ENCODE data around the gene SAPCD2. TPM values are rescaled to one million over a fixed set of nuclear protein-coding genes. Genes with fewer than 3 reads are reported as not detected.

The SAPCD2 gene
- total and polyA plus RNA-seq, 4 donors, result 0.26 to 0.60 (median 0.50) TPM; not detected in 1

GRCh38 chr9:137027369-137028262 is 42.7 kb downstream of the SAPCD2 start, which contains the start of gene ABCA2:
Gene ABCA2 (minus strand): TSS chr9:137028237. CDS start chr9:137028140, 97 bp downstream.
- DNase-seq, result no peak
- ATAC-seq (ENCODE audit: low FRiP score), result no peak
- no peaks in the 10 kb centered on the region for H3K4me1 ChIP-seq (ENCODE audit: control insufficient read depth in 1 of 2, insufficient read depth in 2 of 2, low read length in 2 of 2)

GRCh38 chr9:137026828-137027227 is 43.5 kb downstream of the SAPCD2 start:
- intact Hi-C loops (cut with DNase I), result no loop called here
- no peaks in the 10 kb centered on the region for H3K27me3 ChIP-seq (ENCODE audit: control insufficient read depth in 1 of 2, insufficient read depth in 2 of 2, low read length in 1 of 2)
- H3K9me3 ChIP-seq (ENCODE audit: control insufficient read depth, low read length), result no peaks in the 10 kb centered on the region
- DNase-seq (no peak), ATAC-seq (ENCODE audit: low FRiP score) (no peak)
- H3K4me3 ChIP-seq (ENCODE audit: low read length in 2 of 2), result no peak overlapping the region
- WGBS, 2 donors, result 75 to 77% methylated on average over 4 of the region's 4 CpGs
- no peaks in the 10 kb centered on the region for H3K4me1 ChIP-seq (ENCODE audit: control insufficient read depth in 1 of 2, insufficient read depth in 2 of 2, low read length in 2 of 2)
- H3K27ac ChIP-seq (ENCODE audit: low read depth in 1 of 2, low read length in 2 of 2), result no peak overlapping the region
- H3K36me3 ChIP-seq (ENCODE audit: control insufficient read depth in 1 of 2, insufficient read depth in 2 of 2, low read length in 1 of 2), result no peaks in the 10 kb centered on the region

More at GRCh38 chr9:137027369-137028262, 42.7 kb downstream of the SAPCD2 start, which contains the start of gene ABCA2:
- Histone ChIP-seq H3K9me3 (ENCODE audit: control insufficient read depth, low read length) (no peaks in the 10 kb centered on the region), H3K36me3 (ENCODE audit: control insufficient read depth in 1 of 2, insufficient read depth in 2 of 2, low read length in 1 of 2) (no peaks in the 10 kb centered on the region), H3K4me3 (ENCODE audit: low read length in 2 of 2) (peak within 1 kb of the TSS; percentile 50 to 58), H3K27ac (ENCODE audit: low read depth in 1 of 2, low read length in 2 of 2) (no peak within 1 kb of the TSS), H3K27me3 (ENCODE audit: control insufficient read depth in 1 of 2, insufficient read depth in 2 of 2, low read length in 1 of 2) (no peaks in the 10 kb centered on the region)
- intact Hi-C loops (cut with DNase I), result loop anchor here in 1 of 2 donors (2.0 kb wide), 1 partner anchor 237 kb away; the partner anchor contains the start of gene TMEM141
- WGBS, 2 donors, result 0 to 1% methylated on average over 53 to 95 of the region's 95 CpGs

DNA sequence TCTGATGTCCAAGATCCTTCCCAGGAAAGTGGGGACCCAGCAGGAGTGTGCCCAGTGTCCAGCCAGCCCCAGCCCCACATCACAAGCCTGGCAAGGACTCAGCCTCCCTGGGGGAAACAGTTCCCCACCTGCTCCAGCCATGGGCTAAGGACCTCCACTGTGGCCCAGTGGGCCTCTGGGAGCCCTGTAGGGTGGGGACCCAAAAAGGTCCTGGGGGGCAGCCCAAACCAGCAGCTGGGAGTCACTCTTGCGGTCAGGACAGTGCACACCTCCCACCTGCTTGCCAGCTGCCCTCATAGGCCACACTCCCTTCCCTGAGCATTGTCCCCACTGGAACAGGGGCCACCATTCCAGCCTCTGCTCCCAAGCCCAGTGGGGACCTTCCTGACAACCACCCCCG is 44.0 kb downstream of the SAPCD2 start:
- H3K4me3 ChIP-seq (ENCODE audit: low read length in 2 of 2), result no peak overlapping the region
- H3K36me3 ChIP-seq (ENCODE audit: control insufficient read depth in 1 of 2, insufficient read depth in 2 of 2, low read length in 1 of 2), result no peaks in the 10 kb centered on the region
- no peaks in the 10 kb centered on the region for H3K4me1 ChIP-seq (ENCODE audit: control insufficient read depth in 1 of 2, insufficient read depth in 2 of 2, low read length in 2 of 2)
- WGBS, 2 donors, result 77 to 78% methylated on average over 2 of the region's 2 CpGs
- no peak for ATAC-seq (ENCODE audit: low FRiP score)
- intact Hi-C loops (cut with DNase I), result no loop called here
- no peak for DNase-seq
- no peaks in the 10 kb centered on the region for H3K9me3 ChIP-seq (ENCODE audit: control insufficient read depth, low read length)
- no peaks in the 10 kb centered on the region for H3K27me3 ChIP-seq (ENCODE audit: control insufficient read depth in 1 of 2, insufficient read depth in 2 of 2, low read length in 1 of 2)
- H3K27ac ChIP-seq (ENCODE audit: low read depth in 1 of 2, low read length in 2 of 2), result no peak overlapping the region

DNA sequence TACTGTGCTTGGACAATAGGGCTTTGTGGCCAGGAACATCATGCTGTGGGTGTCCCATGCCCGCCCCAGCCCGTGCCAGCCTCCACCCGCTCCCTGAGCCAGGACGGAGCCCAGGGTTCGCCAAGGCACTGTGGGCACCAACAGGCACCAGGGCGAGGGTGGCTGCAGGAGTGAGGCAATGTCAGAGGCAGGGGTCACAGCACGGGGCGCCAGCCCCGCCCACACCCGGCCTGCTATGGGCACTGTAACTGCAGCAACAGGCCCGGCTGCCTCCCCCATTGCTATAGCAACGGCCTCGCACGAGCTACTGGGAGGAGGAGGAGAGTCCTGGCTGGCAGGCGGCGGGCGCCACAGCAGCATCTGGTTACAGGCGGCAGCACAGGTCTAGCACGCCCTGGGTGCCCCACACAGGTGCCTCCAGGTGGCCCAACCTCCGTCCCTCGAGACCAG is 44.8 kb downstream of the SAPCD2 start:
- ATAC-seq (ENCODE audit: low FRiP score), result no peak

DNA sequence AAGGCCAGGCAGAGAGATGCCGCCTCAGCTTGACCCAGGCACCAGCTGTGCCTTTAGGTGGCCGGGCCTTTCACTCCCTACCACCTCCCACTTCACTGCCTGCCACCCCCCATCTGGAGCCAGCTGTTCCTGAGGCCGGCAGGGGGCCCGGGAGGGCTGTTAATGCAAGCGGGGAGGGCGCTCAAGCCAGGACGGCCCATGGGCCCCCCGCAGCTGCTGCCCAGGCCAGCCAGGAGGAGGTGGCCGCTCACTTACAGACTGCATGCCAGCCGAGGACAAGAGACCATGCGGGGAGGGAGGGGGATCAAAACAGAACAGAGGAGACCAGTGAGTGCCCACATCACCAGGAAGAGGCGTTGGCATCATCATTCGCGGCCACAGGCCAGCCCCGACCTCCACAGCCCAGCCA is 46.8 kb downstream of the SAPCD2 start:
- ATAC-seq (ENCODE audit: low FRiP score) (no peak), DNase-seq (no peak)
- no peaks in the 10 kb centered on the region for H3K4me1 ChIP-seq (ENCODE audit: control insufficient read depth in 1 of 2, insufficient read depth in 2 of 2, low read length in 2 of 2)
- H3K36me3 ChIP-seq (ENCODE audit: control insufficient read depth in 1 of 2, insufficient read depth in 2 of 2, low read length in 1 of 2), result no peaks in the 10 kb centered on the region
- H3K27me3 ChIP-seq (ENCODE audit: control insufficient read depth in 1 of 2, insufficient read depth in 2 of 2, low read length in 1 of 2), result no peaks in the 10 kb centered on the region
- intact Hi-C loops (cut with DNase I), result no loop called here
- WGBS, 2 donors, result 79 to 85% methylated on average over 14 to 15 of the region's 15 CpGs
- H3K27ac ChIP-seq (ENCODE audit: low read depth in 1 of 2, low read length in 2 of 2), result no peak overlapping the region
- H3K4me3 ChIP-seq (ENCODE audit: low read length in 2 of 2), result no peak overlapping the region
- H3K9me3 ChIP-seq (ENCODE audit: control insufficient read depth, low read length), result no peaks in the 10 kb centered on the region

More for the DNA sequence above, 44.8 kb downstream of the SAPCD2 start:
- Histone ChIP-seq H3K27me3 (ENCODE audit: control insufficient read depth in 1 of 2, insufficient read depth in 2 of 2, low read length in 1 of 2) (no peaks in the 10 kb centered on the region), H3K27ac (ENCODE audit: low read depth in 1 of 2, low read length in 2 of 2) (no peak overlapping the region), H3K4me1 (ENCODE audit: control insufficient read depth in 1 of 2, insufficient read depth in 2 of 2, low read length in 2 of 2) (no peaks in the 10 kb centered on the region), H3K36me3 (ENCODE audit: control insufficient read depth in 1 of 2, insufficient read depth in 2 of 2, low read length in 1 of 2) (no peaks in the 10 kb centered on the region), H3K4me3 (ENCODE audit: low read length in 2 of 2) (no peak overlapping the region), H3K9me3 (ENCODE audit: control insufficient read depth, low read length) (no peaks in the 10 kb centered on the region)
- DNase-seq, result no peak
- intact Hi-C loops (cut with DNase I), result no loop called here
- 85 to 88% methylated on average over 14 to 21 of the region's 21 CpGs for WGBS, 2 donors

DNA sequence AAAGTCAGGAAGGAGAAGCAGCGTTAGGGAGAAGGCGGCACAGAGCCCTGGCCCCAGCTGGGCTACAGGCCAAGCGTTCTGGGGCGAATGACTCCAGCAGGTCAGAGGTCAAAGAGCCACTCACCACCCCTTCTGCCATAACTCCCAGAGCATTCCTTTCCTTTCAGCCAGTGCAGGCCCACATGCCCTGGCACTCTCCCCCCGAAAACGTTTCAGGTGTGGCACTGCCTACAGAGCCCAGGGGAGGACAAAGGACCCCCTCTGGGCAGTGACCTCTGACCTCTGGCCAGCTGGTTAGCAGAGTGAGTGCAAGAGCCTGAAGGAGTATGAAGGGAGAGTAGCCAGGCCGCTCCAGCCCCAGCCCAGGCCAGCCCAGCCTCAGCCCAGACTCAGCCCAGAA is 47.2 kb downstream of the SAPCD2 start:
- H3K27me3 ChIP-seq (ENCODE audit: control insufficient read depth in 1 of 2, insufficient read depth in 2 of 2, low read length in 1 of 2), result no peaks in the 10 kb centered on the region
- 81 to 92% methylated on average over 7 of the region's 7 CpGs for WGBS, 2 donors
- no peak for DNase-seq
- no peak for ATAC-seq (ENCODE audit: low FRiP score)
- no peaks in the 10 kb centered on the region for H3K9me3 ChIP-seq (ENCODE audit: control insufficient read depth, low read length)
- H3K27ac ChIP-seq (ENCODE audit: low read depth in 1 of 2, low read length in 2 of 2), result no peak overlapping the region
- no peaks in the 10 kb centered on the region for H3K4me1 ChIP-seq (ENCODE audit: control insufficient read depth in 1 of 2, insufficient read depth in 2 of 2, low read length in 2 of 2)
- H3K36me3 ChIP-seq (ENCODE audit: control insufficient read depth in 1 of 2, insufficient read depth in 2 of 2, low read length in 1 of 2), result no peaks in the 10 kb centered on the region
- intact Hi-C loops (cut with DNase I), result no loop called here
- no peak overlapping the region for H3K4me3 ChIP-seq (ENCODE audit: low read length in 2 of 2)

- Histone ChIP-seq H3K4me3 (ENCODE audit: low read length in 2 of 2) (no peak overlapping the region), H3K36me3 (ENCODE audit: control insufficient read depth in 1 of 2, insufficient read depth in 2 of 2, low read length in 1 of 2) (no peaks in the 10 kb centered on the region), H3K9me3 (ENCODE audit: control insufficient read depth, low read length) (no peaks in the 10 kb centered on the region), H3K27me3 (ENCODE audit: control insufficient read depth in 1 of 2, insufficient read depth in 2 of 2, low read length in 1 of 2) (no peaks in the 10 kb centered on the region), H3K4me1 (ENCODE audit: control insufficient read depth in 1 of 2, insufficient read depth in 2 of 2, low read length in 2 of 2) (no peaks in the 10 kb centered on the region), H3K27ac (ENCODE audit: low read depth in 1 of 2, low read length in 2 of 2) (no peak overlapping the region)
- intact Hi-C loops (cut with DNase I), result no loop called here
- 93 to 94% methylated on average over 22 to 23 of the region's 23 CpGs for WGBS, 2 donors
- no peak for DNase-seq
- no peak for ATAC-seq (ENCODE audit: low FRiP score)
Measured at GRCh38 chr9:137022662-137023008, 47.7 kb downstream of the SAPCD2 start.

DNA sequence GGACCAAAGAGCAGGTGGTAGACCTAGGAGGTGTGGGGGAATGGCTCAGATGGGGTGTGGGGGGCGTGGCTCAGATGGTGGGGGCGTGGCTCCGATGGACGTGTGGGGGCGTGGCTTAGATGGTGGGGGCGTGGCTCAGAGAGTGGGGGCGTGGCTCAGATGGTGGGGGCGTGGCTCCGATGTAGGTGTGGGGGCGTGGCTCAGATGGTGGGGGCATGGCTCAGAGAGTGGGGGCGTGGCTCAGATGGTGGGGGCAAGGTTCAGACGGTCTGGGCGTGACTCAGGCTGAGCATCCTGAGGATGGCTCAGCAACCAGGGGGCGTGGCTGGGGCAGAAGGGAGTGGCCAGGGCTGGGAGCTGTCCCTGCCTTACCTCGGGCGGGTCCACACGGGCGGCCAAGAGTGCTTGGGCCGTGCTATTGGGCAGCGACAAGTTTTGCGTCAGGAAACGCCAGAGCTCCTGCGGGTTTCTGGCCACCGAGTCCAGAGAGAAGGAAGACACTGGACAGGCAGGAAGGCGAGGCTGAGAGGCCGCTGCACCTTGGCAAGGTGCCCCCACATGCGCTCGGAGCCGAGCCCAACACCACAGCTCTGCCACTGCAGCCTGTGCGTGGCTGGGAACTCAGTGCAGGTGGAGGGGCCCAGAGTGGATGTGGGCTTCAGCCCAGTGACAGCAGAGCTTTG is 48.2 kb downstream of the SAPCD2 start:
- Histone ChIP-seq H3K36me3 (ENCODE audit: control insufficient read depth in 1 of 2, insufficient read depth in 2 of 2, low read length in 1 of 2) (no peaks in the 10 kb centered on the region), H3K4me1 (ENCODE audit: control insufficient read depth in 1 of 2, insufficient read depth in 2 of 2, low read length in 2 of 2) (no peaks in the 10 kb centered on the region), H3K27ac (ENCODE audit: low read depth in 1 of 2, low read length in 2 of 2) (no peak overlapping the region), H3K9me3 (ENCODE audit: control insufficient read depth, low read length) (no peaks in the 10 kb centered on the region), H3K27me3 (ENCODE audit: control insufficient read depth in 1 of 2, insufficient read depth in 2 of 2, low read length in 1 of 2) (no peaks in the 10 kb centered on the region), H3K4me3 (ENCODE audit: low read length in 2 of 2) (no peak overlapping the region)
- WGBS, 2 donors, result 60 to 62% methylated on average over 27 to 30 of the region's 30 CpGs
- intact Hi-C loops (cut with DNase I), result no loop called here
- no peak for ATAC-seq (ENCODE audit: low FRiP score)
- DNase-seq, result peak in 1 of 2 donors; percentile 87

Measured in aorta (tissue), 5 donors.